BLaER1 treated with 17β-estradiol and CSF1 and Interleukin-3, amounts not matched to agents 10 nM and 100 nM (cell line): Measurements from ENCODE around the gene PAM16.

Experiments
- H3K27ac ChIP-seq, 11 experiments: shearing (Covaris generic); formaldehyde crosslinking; 2 replicates each; pipeline ENCODE4 v1.8.1; 2022
- H3K27me3 ChIP-seq, 11 experiments: shearing (Covaris generic); formaldehyde crosslinking; 2 replicates each; pipeline ENCODE4 v1.8.1; 2022
- H3K36me3 ChIP-seq, 11 experiments: shearing (Covaris generic); formaldehyde crosslinking; 2 replicates each; pipeline ENCODE4 v1.8.1; 2022
- H3K4me1 ChIP-seq, 10 experiments: shearing (Covaris generic); formaldehyde crosslinking; 2 replicates each; pipeline ENCODE4 v1.8.1; 2022
- H3K4me2 ChIP-seq, 11 experiments: shearing (Covaris generic); formaldehyde crosslinking; 2 replicates each; pipeline ENCODE4 v1.8.1; 2022
- H3K4me3 ChIP-seq, 10 experiments: shearing (Covaris generic); formaldehyde crosslinking; 2 replicates each; pipeline ENCODE4 v1.8.1; 2022
- H3K9ac ChIP-seq, 11 experiments: shearing (Covaris generic); formaldehyde crosslinking; 2 replicates each; pipeline ENCODE4 v1.8.1; 2022
- H3K9me3 ChIP-seq, 11 experiments: shearing (Covaris generic); formaldehyde crosslinking; replicated peaks in 1 of 11; 2 replicates each; pipeline ENCODE4 v1.8.1; 2022
- H4K20me1 ChIP-seq, 11 experiments: shearing (Covaris generic); formaldehyde crosslinking; 2 replicates each; pipeline ENCODE4 v1.8.1; 2022
- Cebpa-rat ChIP-seq, 11 experiments: shearing (Covaris generic); IDR thresholded peaks; 2 replicates each; pipeline ENCODE4 v1.8.1; 2022

PAM16 gene

DNA sequence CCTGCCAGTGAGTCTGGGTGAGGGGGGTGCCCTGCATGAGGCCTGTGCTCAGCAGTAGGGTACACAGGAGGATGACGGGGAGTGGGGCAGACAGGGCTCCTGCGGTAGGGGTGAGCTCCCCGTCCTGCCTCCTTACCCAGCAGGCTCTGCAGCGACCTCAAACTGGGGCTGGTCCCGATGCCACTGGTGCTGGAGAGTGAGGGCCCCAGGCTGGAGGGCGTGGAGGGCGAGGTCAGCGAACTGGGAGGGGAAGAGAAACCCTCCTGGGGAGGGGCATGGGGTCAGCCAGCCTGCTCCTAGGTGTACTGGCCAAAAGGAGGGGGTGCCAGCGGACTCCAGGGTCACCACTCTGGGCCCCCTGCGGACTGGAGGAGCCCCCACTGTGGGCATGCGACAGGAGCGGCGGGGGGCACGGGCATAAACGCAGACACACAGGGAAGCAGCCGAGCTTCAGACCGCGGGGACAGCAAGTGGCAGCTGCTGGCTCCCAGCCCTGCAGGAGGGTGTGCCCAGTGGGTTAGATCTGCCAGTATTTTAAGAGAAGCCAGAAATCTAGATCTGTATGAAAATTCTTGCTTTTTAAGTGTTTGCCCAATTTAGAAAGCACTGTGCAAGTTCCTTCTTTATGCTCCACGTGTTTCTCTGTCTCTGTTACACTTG lies 11.5 kb upstream of the PAM16 start:
- Histone ChIP-seq H3K4me1 (peaks cover 6 to 31% (median 20%) of the 10 kb centered on the region in 10 experiments), H4K20me1 (peaks cover 20 to 98% (median 71%) of the 10 kb centered on the region in 11 experiments; a peak in 19 of 22 replicates), H3K9ac (no peak overlapping the region), H3K27me3 (no peaks in the 10 kb centered on the region), H3K4me2 (no peak overlapping the region), H3K9me3 (no peaks in the 10 kb centered on the region), H3K36me3 (peaks cover 68 to 98% (median 90%) of the 10 kb centered on the region in 11 experiments), H3K4me3 (no peak overlapping the region), H3K27ac (no peak overlapping the region)
- TF ChIP-seq Cebpa-rat (IDR thresholded peaks at IDR 0.05) = no peak

DNA sequence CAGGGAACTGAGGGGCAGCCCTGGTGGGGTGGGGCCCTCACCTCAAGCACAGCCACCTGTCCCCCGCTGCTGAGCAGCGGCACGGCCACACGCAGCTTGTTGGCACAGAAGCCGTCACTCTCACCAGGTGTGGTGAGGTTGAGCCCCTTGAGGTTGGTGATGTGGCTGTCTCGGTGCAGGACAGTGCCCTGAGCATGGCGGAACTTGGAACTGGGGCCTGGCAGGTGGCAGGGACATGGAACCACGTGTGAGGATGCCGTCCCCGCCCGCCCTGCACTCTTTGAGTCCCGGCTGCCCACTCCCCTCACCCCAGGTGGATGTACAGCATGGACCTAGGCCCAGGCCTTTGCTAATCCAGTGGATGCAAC lies 10.8 kb upstream of the PAM16 start:
- Histone ChIP-seq H3K9me3 (no peaks in the 10 kb centered on the region), H4K20me1 (peaks cover 20 to 97% (median 64%) of the 10 kb centered on the region in 11 experiments; a peak in 19 of 22 replicates), H3K27me3 (no peaks in the 10 kb centered on the region), H3K27ac (no peak overlapping the region), H3K4me3 (no peak overlapping the region), H3K36me3 (peaks cover 64 to 98% (median 90%) of the 10 kb centered on the region in 11 experiments), H3K9ac (peak overlapping the region in 1 of 11 experiments; percentile 24; a peak in 1 of 22 replicates), H3K4me2 (no peak overlapping the region), H3K4me1 (peaks cover 6 to 29% (median 18%) of the 10 kb centered on the region in 10 experiments)
- TF ChIP-seq Cebpa-rat (IDR thresholded peaks at IDR 0.05) = no peak

- H3K9me3 ChIP-seq = no peaks in the 10 kb centered on the region
- peaks cover 18 to 95% (median 58%) of the 10 kb centered on the region in 11 experiments; a peak in 19 of 22 replicates for H4K20me1 ChIP-seq
- H3K9ac ChIP-seq = peak overlapping the region in 1 of 11 experiments; percentile 24; a peak in 1 of 22 replicates
- TF ChIP-seq Cebpa-rat (IDR thresholded peaks at IDR 0.05) = no peak
- no peaks in the 10 kb centered on the region for H3K27me3 ChIP-seq
- peaks cover 6 to 27% (median 16%) of the 10 kb centered on the region in 10 experiments for H3K4me1 ChIP-seq
- H3K36me3 ChIP-seq = peaks cover 64 to 98% (median 93%) of the 10 kb centered on the region in 11 experiments
- no peak overlapping the region for H3K4me2 ChIP-seq
- no peak overlapping the region for H3K27ac ChIP-seq
- H3K4me3 ChIP-seq = no peak overlapping the region
These were observed 10.2 kb upstream of the PAM16 start for GRCh38 chr16:4361033-4361943.

DNA sequence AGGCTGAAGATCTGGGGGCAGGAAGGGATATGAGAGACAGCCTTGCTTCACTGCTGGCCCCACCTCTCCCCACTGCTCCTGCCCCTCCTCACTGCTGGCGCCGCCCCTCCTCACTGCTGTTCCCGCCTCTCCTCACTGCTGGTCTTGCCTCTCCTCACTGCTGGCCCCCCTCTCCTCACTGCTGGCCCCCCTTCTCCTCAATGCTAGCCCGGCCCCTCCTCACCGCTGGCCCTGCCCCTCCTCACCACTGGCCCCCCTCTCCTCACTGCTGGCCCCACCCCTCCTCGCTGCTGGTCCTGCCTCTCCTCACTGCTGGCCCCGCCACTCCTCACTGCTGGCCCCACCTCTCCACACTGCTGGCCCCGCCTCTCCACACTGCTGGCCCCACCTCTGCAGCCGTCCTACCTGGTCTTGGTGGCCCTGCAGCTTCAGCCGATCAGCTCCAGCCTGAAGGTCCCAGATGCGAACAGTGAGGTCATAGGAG lies 9.5 kb upstream of the PAM16 start:
- Histone ChIP-seq H3K9me3 (no peaks in the 10 kb centered on the region), H3K36me3 (peaks cover 63 to 98% (median 89%) of the 10 kb centered on the region in 11 experiments), H3K4me1 (peaks cover 0 to 20% (median 8%) of the 10 kb centered on the region in 10 experiments; a peak in 18 of 20 replicates), H3K27ac (no peak overlapping the region), H3K4me2 (no peak overlapping the region), H4K20me1 (peaks cover 10 to 88% (median 50%) of the 10 kb centered on the region in 11 experiments; a peak in 19 of 22 replicates), H3K27me3 (no peaks in the 10 kb centered on the region), H3K4me3 (no peak overlapping the region), H3K9ac (peak overlapping the region in 1 of 11 experiments; percentile 24; a peak in 1 of 22 replicates)
- no peak for TF ChIP-seq Cebpa-rat (IDR thresholded peaks at IDR 0.05)

DNA sequence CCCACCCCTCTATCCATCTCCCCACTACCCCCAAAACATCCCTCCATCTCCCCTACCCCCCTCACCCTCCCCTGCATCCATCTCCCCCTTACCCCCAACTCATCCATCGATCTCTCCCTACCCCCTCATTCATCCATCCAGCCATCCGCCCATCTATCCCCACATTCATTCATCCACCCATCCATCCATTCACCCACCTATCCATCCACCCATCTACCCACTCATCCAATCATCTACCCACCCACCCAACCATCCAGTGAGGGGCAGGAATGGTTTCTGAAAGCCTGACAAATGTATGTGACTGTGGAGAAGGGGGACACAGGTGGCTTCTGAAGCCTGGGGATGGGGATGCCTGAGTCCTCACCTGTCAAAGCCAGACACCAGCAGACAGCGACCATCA lies 8.8 kb upstream of the PAM16 start:
- Histone ChIP-seq H4K20me1 (peaks cover 4 to 82% (median 44%) of the 10 kb centered on the region in 11 experiments; a peak in 19 of 22 replicates), H3K27ac (no peak overlapping the region), H3K27me3 (no peaks in the 10 kb centered on the region), H3K4me1 (peaks cover 0 to 13% (median 2%) of the 10 kb centered on the region in 10 experiments; a peak in 15 of 20 replicates), H3K36me3 (peaks cover 60 to 98% (median 88%) of the 10 kb centered on the region in 11 experiments), H3K9ac (no peak overlapping the region), H3K9me3 (no peaks in the 10 kb centered on the region), H3K4me2 (no peak overlapping the region), H3K4me3 (no peak overlapping the region)
- TF ChIP-seq Cebpa-rat (IDR thresholded peaks at IDR 0.05) = no peak

DNA sequence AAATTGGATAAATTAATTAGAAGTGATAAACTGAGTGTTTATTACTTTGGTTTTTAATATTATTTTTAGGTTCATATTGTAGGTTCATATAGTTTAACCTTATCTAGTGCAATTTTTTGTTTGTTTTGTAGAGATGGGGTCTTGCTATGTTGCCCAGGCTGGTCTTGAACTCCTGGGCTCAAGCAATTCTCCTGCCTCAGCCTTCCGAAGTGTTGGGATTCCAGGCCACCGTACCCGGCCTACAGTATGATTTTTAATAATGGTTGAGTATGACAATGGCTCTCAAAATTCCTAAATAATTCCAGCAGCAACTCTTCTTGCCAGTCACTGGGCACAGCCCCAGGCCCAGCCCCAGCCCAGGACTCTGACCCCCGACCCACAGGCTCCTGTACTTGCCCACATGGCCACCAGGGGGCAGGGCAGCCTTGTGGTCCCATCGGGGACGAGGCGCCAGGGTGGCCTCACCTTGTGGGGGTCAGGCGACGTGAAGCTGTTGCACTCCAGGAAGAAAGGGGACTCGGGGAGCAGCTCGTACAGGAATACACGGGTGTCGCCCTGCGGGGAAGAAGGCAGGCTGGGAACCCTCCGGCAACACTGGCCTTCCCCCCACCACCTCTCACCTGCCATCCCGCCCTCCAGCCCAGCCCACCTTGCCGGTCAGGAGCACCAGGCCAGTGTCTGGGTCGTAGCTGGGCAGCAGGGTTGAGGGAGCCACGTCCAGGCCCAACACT lies 7.9 kb upstream of the PAM16 start:
- Histone ChIP-seq H3K4me1 (peaks cover 0 to 17% (median 5%) of the 10 kb centered on the region in 10 experiments; a peak in 10 of 20 replicates), H3K9ac (no peak overlapping the region), H3K36me3 (peaks cover 60 to 98% (median 88%) of the 10 kb centered on the region in 11 experiments), H4K20me1 (peaks cover 4 to 82% (median 40%) of the 10 kb centered on the region in 11 experiments; a peak in 18 of 22 replicates), H3K4me2 (no peak overlapping the region), H3K4me3 (no peak overlapping the region), H3K9me3 (no peaks in the 10 kb centered on the region), H3K27ac (no peak overlapping the region), H3K27me3 (no peaks in the 10 kb centered on the region)
- no peak for TF ChIP-seq Cebpa-rat (IDR thresholded peaks at IDR 0.05)

- no peak overlapping the region for H3K4me2 ChIP-seq
- H3K9me3 ChIP-seq = no peaks in the 10 kb centered on the region
- peak overlapping the region in 1 of 11 experiments; percentile 19; a peak in 1 of 22 replicates for H3K9ac ChIP-seq
- H3K4me3 ChIP-seq = no peak overlapping the region
- H3K36me3 ChIP-seq = peaks cover 55 to 98% (median 85%) of the 10 kb centered on the region in 11 experiments
- TF ChIP-seq Cebpa-rat (IDR thresholded peaks at IDR 0.05) = no peak
- H3K27me3 ChIP-seq = no peaks in the 10 kb centered on the region
- H3K4me1 ChIP-seq = peaks cover 0 to 24% (median 9%) of the 10 kb centered on the region in 10 experiments; a peak in 11 of 20 replicates
- H3K27ac ChIP-seq = no peak overlapping the region
- peaks cover 4 to 80% (median 40%) of the 10 kb centered on the region in 11 experiments; a peak in 18 of 22 replicates for H4K20me1 ChIP-seq
These were observed 7.1 kb upstream of the PAM16 start for GRCh38 chr16:4358236-4358635.

- Histone ChIP-seq H3K36me3 (peaks cover 41 to 85% (median 71%) of the 10 kb centered on the region in 11 experiments), H3K9ac (0 out of 22 replicates have a peak overlapping the region, but pooled peaks of 1 of the 11 experiments have one; percentile 16), H3K4me2 (no peak overlapping the region), H3K9me3 (no peaks in the 10 kb centered on the region), H3K4me1 (peaks cover 0 to 28% (median 16%) of the 10 kb centered on the region in 10 experiments; a peak in 14 of 20 replicates), H3K27me3 (no peaks in the 10 kb centered on the region), H3K27ac (no peak overlapping the region), H4K20me1 (peaks cover 4 to 72% (median 29%) of the 10 kb centered on the region in 11 experiments; a peak in 18 of 22 replicates), H3K4me3 (no peak overlapping the region)
- TF ChIP-seq Cebpa-rat (IDR thresholded peaks at IDR 0.05) = no peak
These were observed 5.7 kb upstream of the PAM16 start for GRCh38 chr16:4356820-4357219.
